B cell (primary cell): ENCODE measurements around the gene RP9. TPM values are rescaled to one million over a fixed set of nuclear protein-coding genes. Genes with fewer than 3 reads are reported as not detected.

Experiments used
- ATAC-seq: fragments of 200-7000 bp; cut with Tn5 transposase; one replicate; pipeline ENCODE4 v1.10.0; 2021; ENCODE audit warnings: low read depth, mild to moderate bottlenecking, moderate number of reproducible peaks, moderate library complexity
- CTCF ChIA-PET: fragments of 350-600 bp; sonication (Branson Sonifier 250); formaldehyde crosslinking; loops from one replicate; lab custom pipeline; 2021; ENCODE audit warnings: antibody characterized with exemption, inconsistent platforms; lab: Charles Lee
- POLR2A ChIA-PET: fragments of 350-600 bp; sonication (Branson Sonifier 250); formaldehyde crosslinking; loops from one replicate; lab custom pipeline; 2021; ENCODE audit warnings: antibody characterized with exemption; lab: Charles Lee
- DNase-seq: peaks from one replicate; pipeline ENCODE4 v3.0.0; 2013
- H2AFZ ChIP-seq: 2 replicates; pipeline ENCODE4 v1.6.1; 2012; ENCODE audit warnings: mild to moderate bottlenecking, low read depth, low read length; ENCODE audit not compliant: insufficient read depth, poor library complexity, severe bottlenecking
- H3K27ac ChIP-seq, 2 donors: 1 replicate in 1 of 2; 2 replicates in 1 of 2; pipeline ENCODE4 v1.5.1; 2012 to 2013; ENCODE audit warnings: low read length in 2 of 2, mild to moderate bottlenecking in 2 of 2, moderate library complexity in 1 of 2
- H3K27me3 ChIP-seq, 4 experiments: fragments of 200-600 bp in 1 of 4; sonication (generic) in 1 of 4; replicated peaks in 1 of 4; 1 replicate in 2 of 4; 2 replicates in 2 of 4; pipeline versions ENCODE4 v1.6.1 to v1.7.0; 2013 to 2016; ENCODE audit warnings: low read length in 3 of 4, mild to moderate bottlenecking in 2 of 4, mixed read lengths in 1 of 4, moderate library complexity in 1 of 4; ENCODE audit not compliant: insufficient read depth in 4 of 4, control insufficient read depth in 3 of 4; ENCODE audit errors: control extremely low read depth in 1 of 4
- H3K36me3 ChIP-seq, 2 experiments: replicated peaks in 1 of 2; 1 replicate in 1 of 2; 2 replicates in 1 of 2; pipeline versions ENCODE4 v1.6.1 to v1.7.1; 2013; ENCODE audit warnings: low read length in 1 of 2; ENCODE audit not compliant: insufficient read depth in 2 of 2, control insufficient read depth in 1 of 2; ENCODE audit errors: control extremely low read depth in 1 of 2, extremely low read depth in 1 of 2
- H3K4me1 ChIP-seq, 2 donors: fragments of 200-600 bp in 1 of 2; sonication (generic) in 1 of 2; 1 replicate in 1 of 2; 2 replicates in 1 of 2; pipeline versions ENCODE4 v1.5.1 to v1.6.1; 2013 to 2017; ENCODE audit warnings: low read length in 2 of 2; ENCODE audit not compliant: control insufficient read depth in 2 of 2, insufficient read depth in 2 of 2
- H3K4me2 ChIP-seq: replicated peaks from 2 replicates; pipeline ENCODE3; 2012; ENCODE audit warnings: mild to moderate bottlenecking, low read depth, low read length; ENCODE audit not compliant: poor library complexity, severe bottlenecking
- H3K4me3 ChIP-seq, 5 experiments: fragments of 200-600 bp in 1 of 5; sonication (generic) in 1 of 5; 1 replicate in 3 of 5; 2 replicates in 2 of 5; pipeline versions ENCODE4 v1.5.1 to v1.7.0; 2011 to 2016; ENCODE audit warnings: low read length in 4 of 5, mild to moderate bottlenecking in 4 of 5, low read depth in 2 of 5, control low read depth in 1 of 5, moderate library complexity in 1 of 5; ENCODE audit not compliant: insufficient read depth in 1 of 5; ENCODE audit errors: control extremely low read depth in 1 of 5, extremely low read depth in 1 of 5
- H3K79me2 ChIP-seq: fragments of 200-600 bp; sonication (generic); one replicate; pipeline ENCODE4 v1.6.0; 2016; ENCODE audit warnings: low read length; ENCODE audit not compliant: control insufficient read depth, insufficient read depth
- H3K9ac ChIP-seq: fragments of 200-600 bp; sonication (generic); 2 replicates; pipeline ENCODE4 v1.6.1; 2017; ENCODE audit warnings: mild to moderate bottlenecking, low read length, moderate library complexity
- H3K9me3 ChIP-seq, 3 donors: one replicate each; pipeline versions ENCODE4 v1.6.1 to v1.7.1; 2013; ENCODE audit warnings: low read length in 2 of 3; ENCODE audit not compliant: control insufficient read depth in 2 of 3, insufficient read depth in 1 of 3; ENCODE audit errors: control extremely low read depth in 1 of 3
- H4K20me1 ChIP-seq: 2 replicates; pipeline ENCODE4 v1.6.0; 2012; ENCODE audit warnings: mild to moderate bottlenecking, low read length; ENCODE audit not compliant: insufficient read depth, control insufficient read depth, poor library complexity, severe bottlenecking
- H3K27ac Mint-ChIP-seq: one replicate; pipeline ENCODE4 v1.8.0; 2021; ENCODE audit warnings: mixed read lengths
- H3K27me3 Mint-ChIP-seq: one replicate; pipeline ENCODE4 v1.8.0; 2021; ENCODE audit warnings: mixed read lengths
- H3K4me1 Mint-ChIP-seq: one replicate; pipeline ENCODE4 v1.8.0; 2021; ENCODE audit warnings: mixed read lengths
- H3K4me3 Mint-ChIP-seq: one replicate; pipeline ENCODE4 v1.8.0; 2021; ENCODE audit warnings: mixed read lengths
- H3K9me3 Mint-ChIP-seq: one replicate; pipeline ENCODE4 v1.8.0; 2022; ENCODE audit warnings: mixed read lengths; ENCODE audit not compliant: insufficient read depth
- CTCF ChIP-seq: fragments of 200-600 bp; IDR thresholded peaks from one replicate; pipeline ENCODE4 v1.8.0; 2022; ENCODE audit warnings: antibody characterized with exemption, mild to moderate bottlenecking
- EZH2 ChIP-seq: IDR thresholded peaks from 2 replicates; pipeline ENCODE4 v1.6.1; 2012; ENCODE audit warnings: borderline replicate concordance, low read depth, mild to moderate bottlenecking, moderate library complexity, low read length; ENCODE audit not compliant: insufficient read depth, poor library complexity, severe bottlenecking
- WGBS: methylation state at CpG from one replicate; pipeline ENCODE4 v1.1.5; 2013; ENCODE audit warnings: missing lambda C conversion rate; ENCODE audit not compliant: insufficient coverage; 5-methylcytosine and 5-hydroxymethylcytosine counted together
- intact Hi-C: fragments of 100-400 bp; cut with micrococcal nuclease; formaldehyde crosslinking; loops from one replicate; pipeline ENCODE4 v1.10.0; 2022
- polyA plus RNA-seq: library from polyadenylated mRNA; depleted of rRNA; stranded (reverse); fragments of >200 nt; gene quantifications from 2 replicates; pipeline ENCODE4 v1.2.3, GENCODE V29; 2012
- total RNA-seq, 2 donors: library from RNA; stranded (reverse); fragments of 120-200 nt in 1 of 2; gene quantifications; 1 replicate in 1 of 2; 2 replicates in 1 of 2; pipeline versions ENCODE4 v1.2.3 to v1.2.4, GENCODE V29; 2013 to 2022

The RP9 gene
- total and polyA plus RNA-seq, 2 donors (not counting 1 experiment from before 2014, with no cell fraction given) = 23.0 to 69.4 TPM

GRCh38 chr7:33050535-33051318 lies 58.5 kb downstream of the RP9 start:
- Histone ChIP-seq H3K27me3 (no peaks in the 10 kb centered on the region), H3K9me3 (no peaks in the 10 kb centered on the region), H3K4me1 (peaks cover 39 to 47% of the 10 kb centered on the region in 2 donors), H4K20me1 (peaks cover 43% of the 10 kb centered on the region), H3K36me3 (no peaks in the 10 kb centered on the region), H3K4me3 (peak overlapping the region in 2 of 5 experiments; percentile 40 to 48), H3K79me2 (peaks cover 95% of the 10 kb centered on the region), H3K9ac (peak overlapping the region; percentile 15), H3K27ac (peak overlapping the region; percentile 60 to 83), H3K4me2 (peak overlapping the region; percentile 57), H2AFZ (peak overlapping the region; percentile 24)
- Mint-ChIP-seq H3K27ac (peak overlapping the region; percentile 28), H3K27me3 (no peaks in the 10 kb centered on the region), H3K4me1 (peaks cover 55% of the 10 kb centered on the region), H3K9me3 (no peaks in the 10 kb centered on the region), H3K4me3 (peak overlapping the region; percentile 29)
- DNase-seq (peak; percentile 73), ATAC-seq (peak; percentile 70)
- WGBS = no CpG with 5 or more reads among the region's 1 CpG
- TF ChIP-seq CTCF (peak; percentile 76), EZH2 (no peak)
- intact Hi-C loops = loop anchor here (1.0 to 10.0 kb wide), 6 partner anchors 9 to 356 kb away; no protein-coding TSS in a partner anchor
- ChIA-PET CTCF (interaction anchor here (1.0 to 4.4 kb wide), 7 partner anchors 10 to 284 kb away, joined by 3 to 30 read pairs (median 12); partner anchors contain the start of gene RP9), POLR2A (no interaction called here)

- POLR2A ChIA-PET = no interaction called here
- intact Hi-C loops = no loop called here
- no peak for DNase-seq
- Histone ChIP-seq H3K4me1 (peaks cover 34 to 42% of the 10 kb centered on the region in 2 donors), H3K36me3 (no peaks in the 10 kb centered on the region), H4K20me1 (peaks cover 29% of the 10 kb centered on the region), H3K9ac (no peak overlapping the region), H3K79me2 (peaks cover 95% of the 10 kb centered on the region), H3K9me3 (no peaks in the 10 kb centered on the region), H3K4me2 (no peak overlapping the region), H2AFZ (no peak overlapping the region), H3K4me3 (no peak overlapping the region), H3K27ac (peak overlapping the region in 1 of 2 donors; percentile 83), H3K27me3 (no peaks in the 10 kb centered on the region)
- no peaks in the 10 kb centered on the region for H3K9me3 Mint-ChIP-seq
- H3K4me3 Mint-ChIP-seq = no peak overlapping the region
- WGBS = no CpG with 5 or more reads among the region's 1 CpG
- CTCF ChIA-PET = interaction anchor here (1.0 to 2.9 kb wide), 10 partner anchors 9 to 284 kb away, joined by 3 to 30 read pairs (median 6); no protein-coding TSS in a partner anchor
- no peak for ATAC-seq
- H3K27me3 Mint-ChIP-seq = no peaks in the 10 kb centered on the region
- TF ChIP-seq CTCF (no peak), EZH2 (no peak)
- no peak overlapping the region for H3K27ac Mint-ChIP-seq
- peaks cover 53% of the 10 kb centered on the region for H3K4me1 Mint-ChIP-seq
Observed at GRCh38 chr7:33048704-33049103, 60.5 kb downstream of the RP9 start.
